Suppressor macrophage treated with lipopolysaccharide for 4 hours (primary cell): Measurements from ENCODE around the gene CLEC10A.
A peak's percentile ranks its signal among the peaks of the same experiment; 100 is the strongest.

Source experiments
- DNase-seq: peaks from one replicate; pipeline ENCODE4 v3.0.0-alpha.2; 2020

The CLEC10A gene

DNA sequence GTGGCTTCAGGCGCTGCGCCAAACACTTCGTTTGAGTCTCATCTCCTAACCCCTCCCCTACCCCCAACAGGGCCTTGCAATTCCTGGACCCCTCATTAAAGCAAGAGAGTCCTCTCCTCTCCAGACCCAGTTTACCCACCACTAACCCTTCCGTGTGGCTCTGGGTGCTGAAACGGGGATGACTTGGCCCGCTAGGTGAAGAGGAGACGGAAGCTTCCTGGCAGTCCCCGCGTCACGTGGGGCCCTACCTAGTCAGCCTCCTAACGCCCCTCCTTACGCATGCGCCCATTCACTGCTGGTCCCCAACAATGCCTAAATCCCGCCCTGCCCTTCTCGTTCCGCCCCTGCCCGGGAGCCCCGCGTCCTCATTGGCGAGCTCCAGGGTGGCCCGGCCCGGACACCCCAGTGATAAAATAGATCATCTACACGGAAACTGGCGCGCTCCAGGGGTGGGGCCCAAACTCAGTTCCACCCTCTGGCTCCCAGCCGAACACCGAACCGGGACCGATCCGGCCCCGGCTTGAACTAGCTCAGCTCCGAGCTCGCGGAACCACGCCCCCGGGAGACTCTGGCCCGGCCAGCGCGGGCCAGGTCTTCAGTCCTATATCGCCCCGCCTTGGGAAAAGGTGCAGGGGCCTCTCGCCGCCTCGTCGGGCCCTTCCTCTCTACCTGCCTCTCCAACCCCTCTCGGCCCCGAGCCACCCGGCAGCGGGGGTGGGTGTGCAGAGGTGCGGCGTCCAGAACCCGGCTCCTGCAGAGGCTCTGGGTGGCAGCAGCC lies 44.3 kb downstream of the CLEC10A start, which contains the start of gene SLC16A13:
SLC16A13 (plus strand) TSS at position 425 of the 778 bp plus-strand sequence. CDS start 368 bp downstream, outside the sequence.
- peak; percentile 95 for DNase-seq

DNA sequence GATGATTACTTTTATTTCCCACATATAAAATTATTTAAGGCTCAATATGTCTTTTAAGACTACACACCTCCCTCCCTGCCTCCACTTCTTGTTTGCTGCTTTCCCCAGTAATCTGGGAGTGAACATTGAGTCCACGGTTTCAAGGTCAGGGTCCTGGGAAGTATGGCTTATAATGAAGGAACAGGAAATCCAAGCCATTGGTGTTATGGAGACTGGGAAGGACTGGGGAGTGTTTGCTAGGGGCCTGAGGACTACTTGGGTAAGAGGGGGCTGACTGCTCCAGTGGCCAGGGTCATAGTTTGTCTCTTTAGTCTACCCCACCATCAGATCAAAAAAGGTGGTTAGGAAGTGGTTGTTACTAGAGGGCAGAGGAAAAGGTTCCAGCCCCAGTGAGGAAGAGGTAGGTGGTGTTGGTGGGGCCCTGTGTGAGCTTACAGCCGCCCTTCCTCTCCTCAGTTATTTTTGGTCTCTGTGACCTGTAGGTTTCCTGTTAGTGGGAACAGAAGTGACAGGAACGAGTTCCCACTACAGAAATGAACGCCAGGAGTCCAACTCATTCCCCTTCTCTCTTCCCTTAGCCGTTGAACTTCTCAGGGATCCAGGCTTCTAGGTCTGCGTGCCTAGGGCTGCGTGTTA lies 45.0 kb downstream of the CLEC10A start:
- DNase-seq, result no peak

DNA sequence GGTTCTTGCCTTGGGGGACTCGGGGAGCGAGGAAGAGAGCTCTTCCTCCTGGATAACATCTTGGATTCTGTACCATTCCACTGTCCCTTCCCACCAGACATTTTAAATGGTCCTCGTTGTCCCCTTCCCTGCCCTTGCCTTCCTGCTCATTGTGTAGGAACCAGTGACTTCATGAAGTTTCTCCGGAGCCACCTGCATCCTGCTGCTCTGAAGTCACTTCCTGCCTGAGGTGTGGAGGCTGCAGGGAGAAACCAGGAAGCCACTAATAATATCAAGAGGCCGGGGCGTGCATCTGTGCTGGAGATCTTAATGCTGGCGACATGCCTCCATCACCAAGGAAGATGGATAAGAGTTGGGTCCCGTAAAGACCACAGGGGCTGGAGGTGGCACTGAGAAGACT lies 50.4 kb downstream of the CLEC10A start:
- DNase-seq, result no peak

DNA sequence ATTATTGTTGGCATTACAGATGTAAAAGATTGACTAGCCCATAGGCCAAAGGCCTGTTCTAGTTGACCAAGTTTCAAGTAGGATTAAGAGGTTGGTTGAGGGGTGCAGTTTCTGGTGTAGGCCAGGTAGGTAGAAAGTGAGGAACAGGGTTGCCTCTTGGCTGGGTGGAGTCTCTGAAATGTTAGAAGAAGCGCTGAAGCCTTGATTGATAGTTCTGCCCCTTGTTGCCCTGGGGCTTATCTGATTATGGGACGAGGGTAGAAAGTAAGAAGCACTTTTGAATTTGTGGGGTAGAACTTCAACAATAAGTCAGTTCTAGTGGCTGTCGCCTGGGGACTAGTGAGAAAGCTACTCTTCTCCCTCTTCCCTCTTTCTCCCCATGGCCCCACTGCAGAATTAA lies 51.0 kb downstream of the CLEC10A start:
- no peak for DNase-seq

DNA sequence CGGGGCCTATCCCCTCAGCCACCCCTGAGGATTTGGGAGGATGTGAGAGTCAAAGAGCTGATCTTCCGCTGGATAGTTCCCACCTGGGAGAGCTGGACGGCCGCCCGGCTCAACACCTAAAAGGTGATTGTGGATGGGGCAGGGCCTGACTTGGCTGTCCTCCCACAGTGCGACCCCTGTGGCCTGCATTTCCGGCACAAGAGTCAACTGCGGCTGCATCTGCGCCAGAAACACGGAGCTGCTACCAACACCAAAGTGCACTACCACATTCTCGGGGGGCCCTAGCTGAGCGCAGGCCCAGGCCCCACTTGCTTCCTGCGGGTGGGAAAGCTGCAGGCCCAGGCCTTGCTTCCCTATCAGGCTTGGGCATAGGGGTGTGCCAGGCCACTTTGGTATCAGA lies 52.7 kb downstream of the CLEC10A start:
- DNase-seq, result no peak

DNA sequence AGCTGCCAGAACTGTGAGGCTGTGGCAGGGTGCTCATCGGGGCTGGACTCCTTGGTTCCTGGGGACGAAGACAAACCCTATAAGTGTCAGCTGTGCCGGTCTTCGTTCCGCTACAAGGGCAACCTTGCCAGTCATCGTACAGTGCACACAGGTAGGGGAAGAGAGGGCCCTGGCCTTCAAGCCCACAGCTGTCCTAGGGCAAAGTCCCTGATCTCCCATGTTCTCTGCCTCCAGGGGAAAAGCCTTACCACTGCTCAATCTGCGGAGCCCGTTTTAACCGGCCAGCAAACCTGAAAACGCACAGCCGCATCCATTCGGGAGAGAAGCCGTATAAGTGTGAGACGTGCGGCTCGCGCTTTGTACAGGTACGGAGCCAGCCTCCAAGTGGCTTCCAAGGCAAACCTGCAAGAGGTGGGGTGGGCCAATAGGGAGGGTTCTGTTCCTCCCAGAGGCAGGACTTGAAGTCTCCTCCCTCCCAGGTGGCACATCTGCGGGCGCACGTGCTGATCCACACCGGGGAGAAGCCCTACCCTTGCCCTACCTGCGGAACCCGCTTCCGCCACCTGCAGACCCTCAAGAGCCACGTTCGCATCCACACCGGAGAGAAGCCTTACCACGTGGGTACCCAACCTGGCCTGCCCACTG lies 53.5 kb downstream of the CLEC10A start:
- DNase-seq, result no peak

DNA sequence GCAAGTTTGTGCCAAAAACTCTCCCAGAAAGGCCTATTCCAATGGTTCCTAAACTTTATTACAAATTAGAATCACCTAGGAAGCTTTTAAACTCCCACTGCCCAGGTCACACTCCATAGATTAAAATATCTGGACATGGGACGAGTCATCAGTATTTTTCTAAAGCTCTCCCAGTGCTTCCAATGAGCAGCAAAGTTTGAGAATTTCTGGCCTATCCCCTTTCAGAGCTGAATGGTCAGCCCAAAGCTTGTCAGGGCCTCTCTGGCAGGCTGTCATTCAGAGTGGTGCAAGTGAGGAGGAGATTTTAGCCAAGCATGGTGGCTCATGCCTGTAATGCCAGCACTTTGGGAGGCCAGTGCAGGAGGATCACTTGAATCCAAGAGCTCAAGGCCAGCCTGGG lies 54.8 kb downstream of the CLEC10A start:
- no peak for DNase-seq
